ENCODE data around the gene FBXL7. TPM values are rescaled to one million over a fixed set of nuclear protein-coding genes. Genes with fewer than 3 reads are reported as not detected.

Gene FBXL7
- total RNA-seq, 2 experiments from 2014 or later = not detected

DNA sequence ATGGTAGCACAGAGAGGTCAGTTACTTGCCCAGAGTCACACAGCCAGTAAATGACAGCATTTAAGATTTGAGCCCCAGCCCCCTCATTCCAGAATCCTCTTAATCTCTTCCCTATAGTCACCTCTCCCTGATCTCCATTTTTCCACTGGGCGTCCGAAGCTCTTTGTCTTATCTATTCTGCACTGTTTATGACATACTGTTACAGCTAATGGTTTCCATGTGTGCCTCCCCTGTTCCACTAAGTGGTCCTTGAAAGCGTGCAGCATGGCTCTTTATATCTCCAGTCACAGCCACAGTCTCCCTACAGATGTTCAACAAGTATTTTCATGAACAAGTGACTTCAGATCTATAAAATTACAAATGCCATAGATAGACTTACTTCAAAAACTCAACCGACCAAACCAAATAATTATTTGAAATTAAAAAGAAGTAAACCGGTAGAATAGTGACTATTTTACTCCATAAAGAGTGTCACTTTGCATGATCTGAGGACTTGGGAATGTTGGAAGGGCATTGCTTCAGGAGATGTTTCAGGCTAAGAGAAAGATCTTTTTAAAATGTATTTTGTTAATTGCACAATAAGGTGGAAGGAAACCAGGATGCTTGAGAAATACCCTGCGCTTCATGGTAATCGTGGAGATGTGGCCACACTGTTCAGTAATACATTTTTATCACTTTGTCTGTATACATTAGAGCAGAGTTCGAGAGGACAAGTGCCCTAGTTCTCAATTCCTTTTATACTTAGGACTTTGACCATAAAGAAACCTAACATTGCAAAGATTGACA is 237.2 kb downstream of the FBXL7 start:
- Mint-ChIP-seq H3K9me3 (ENCODE audit: low read depth) (peaks cover 8% of the 10 kb centered on the region), H3K36me3 (ENCODE audit: low read depth) (no peaks in the 10 kb centered on the region), H3K4me3 (no peak overlapping the region), H3K27ac (no peak overlapping the region), H3K27me3 (no peaks in the 10 kb centered on the region), H3K4me1 (no peaks in the 10 kb centered on the region)
- intact Hi-C loops (cut with DNase I, micrococcal nuclease) = no loop called here
- CTCF ChIA-PET = no interaction called here
- ATAC-seq (no peak), DNase-seq (no peak)
- POLR2A ChIA-PET = no interaction called here

- DNase-seq (no peak), ATAC-seq (no peak)
- no peaks in the 10 kb centered on the region for H3K4me1 Mint-ChIP-seq
- no peaks in the 10 kb centered on the region for H3K27me3 Mint-ChIP-seq
- no peak overlapping the region for H3K4me3 Mint-ChIP-seq
- ChIA-PET CTCF (no interaction called here), POLR2A (no interaction called here)
- H3K36me3 Mint-ChIP-seq (ENCODE audit: low read depth) = no peaks in the 10 kb centered on the region
- no peak overlapping the region for H3K27ac Mint-ChIP-seq
- peaks cover 13% of the 10 kb centered on the region for H3K9me3 Mint-ChIP-seq (ENCODE audit: low read depth)
- intact Hi-C loops (cut with DNase I, micrococcal nuclease) = no loop called here
These were observed 238.1 kb downstream of the FBXL7 start for GRCh38 chr5:15737871-15738664.

GRCh38 chr5:15740383-15740782 is 240.4 kb downstream of the FBXL7 start:
- H3K4me1 Mint-ChIP-seq = no peaks in the 10 kb centered on the region
- ChIA-PET CTCF (no interaction called here), POLR2A (no interaction called here)
- no peak overlapping the region for H3K27ac Mint-ChIP-seq
- no peak overlapping the region for H3K4me3 Mint-ChIP-seq
- peaks cover 18% of the 10 kb centered on the region for H3K9me3 Mint-ChIP-seq (ENCODE audit: low read depth)
- no peak for ATAC-seq
- intact Hi-C loops (cut with DNase I, micrococcal nuclease) = no loop called here
- no peaks in the 10 kb centered on the region for H3K36me3 Mint-ChIP-seq (ENCODE audit: low read depth)
- no peaks in the 10 kb centered on the region for H3K27me3 Mint-ChIP-seq
- DNase-seq = no peak

DNA sequence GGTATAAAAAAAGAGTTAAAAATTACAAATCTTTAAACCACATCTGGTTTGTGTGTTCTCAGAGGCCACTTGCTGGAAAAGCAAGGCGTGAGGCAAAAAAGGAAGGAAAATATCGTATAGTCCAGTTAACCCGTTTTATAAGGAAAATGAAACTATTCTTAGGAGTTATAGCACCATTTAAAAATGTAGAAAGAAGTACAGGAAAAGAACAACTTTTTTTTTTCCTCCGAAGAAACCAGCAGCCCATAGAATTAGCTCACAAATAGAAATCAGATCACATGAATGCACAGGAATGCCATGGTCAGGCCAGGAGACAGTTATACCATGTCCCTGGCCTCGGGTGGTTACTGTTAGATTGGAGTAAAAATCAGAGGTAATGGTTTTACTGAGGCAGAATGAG is 241.6 kb downstream of the FBXL7 start:
- ChIA-PET POLR2A (no interaction called here), CTCF (no interaction called here)
- no peak for DNase-seq
- H3K4me3 Mint-ChIP-seq = no peak overlapping the region
- H3K27ac Mint-ChIP-seq = no peak overlapping the region
- H3K9me3 Mint-ChIP-seq (ENCODE audit: low read depth) = peaks cover 15% of the 10 kb centered on the region
- no peaks in the 10 kb centered on the region for H3K27me3 Mint-ChIP-seq
- H3K36me3 Mint-ChIP-seq (ENCODE audit: low read depth) = no peaks in the 10 kb centered on the region
- no peak for ATAC-seq
- intact Hi-C loops (cut with DNase I, micrococcal nuclease) = no loop called here
- no peaks in the 10 kb centered on the region for H3K4me1 Mint-ChIP-seq

- Mint-ChIP-seq H3K27me3 (no peaks in the 10 kb centered on the region), H3K36me3 (ENCODE audit: low read depth) (no peaks in the 10 kb centered on the region), H3K4me3 (no peak overlapping the region), H3K9me3 (ENCODE audit: low read depth) (peaks cover 9% of the 10 kb centered on the region), H3K4me1 (no peaks in the 10 kb centered on the region), H3K27ac (no peak overlapping the region)
- POLR2A ChIA-PET = no interaction called here
- CTCF ChIA-PET = no interaction called here
- no peak for DNase-seq
- ATAC-seq = no peak
- intact Hi-C loops (cut with DNase I, micrococcal nuclease) = no loop called here
These were observed 246.9 kb downstream of the FBXL7 start for GRCh38 chr5:15746833-15747232.

- Mint-ChIP-seq H3K4me3 (no peak overlapping the region), H3K36me3 (ENCODE audit: low read depth) (no peaks in the 10 kb centered on the region), H3K9me3 (ENCODE audit: low read depth) (peaks cover 5% of the 10 kb centered on the region), H3K27ac (no peak overlapping the region), H3K4me1 (no peaks in the 10 kb centered on the region), H3K27me3 (no peaks in the 10 kb centered on the region)
- POLR2A ChIA-PET = no interaction called here
- CTCF ChIA-PET = interaction anchor here (0.7 kb wide), 1 partner anchor 1383 kb away, joined by 3 read pairs; no protein-coding TSS in a partner anchor
- DNase-seq (peak; percentile 11), ATAC-seq (peak; percentile 49)
- intact Hi-C loops (cut with DNase I, micrococcal nuclease) = no loop called here
These were observed 248.3 kb downstream of the FBXL7 start for GRCh38 chr5:15748266-15748665.

DNA sequence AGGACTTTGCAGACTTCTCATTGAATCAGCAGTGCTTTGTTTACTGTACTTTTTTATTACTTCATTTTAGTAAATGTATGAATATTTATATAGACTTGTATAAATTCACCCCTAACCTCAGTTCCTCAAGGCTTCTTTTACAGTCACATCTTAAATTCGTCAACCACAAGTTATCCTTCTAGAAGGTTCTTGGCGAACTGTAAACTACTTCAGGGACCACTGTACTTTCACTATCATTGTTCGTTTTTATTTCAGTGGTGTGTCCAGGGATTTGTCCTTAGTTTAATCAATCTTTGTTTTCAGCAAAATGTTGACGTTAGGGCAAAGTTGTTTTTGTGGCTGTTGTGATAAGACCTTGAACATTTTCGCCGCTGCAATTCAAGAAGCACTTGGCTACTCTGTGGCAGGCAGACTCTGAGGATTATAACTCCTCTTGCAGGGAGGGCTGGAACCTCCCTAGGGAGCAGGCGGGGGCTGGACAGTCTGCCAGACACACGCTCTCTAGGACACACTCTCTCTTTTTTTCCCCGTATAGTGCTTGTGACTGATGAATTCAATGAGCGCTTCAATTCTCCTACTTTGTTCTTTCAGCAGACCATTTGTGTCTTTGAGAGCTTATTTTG is 252.8 kb downstream of the FBXL7 start:
- H3K27ac Mint-ChIP-seq = no peak overlapping the region
- ChIA-PET POLR2A (no interaction called here), CTCF (no interaction called here)
- H3K36me3 Mint-ChIP-seq (ENCODE audit: low read depth) = no peaks in the 10 kb centered on the region
- DNase-seq (no peak), ATAC-seq (no peak)
- intact Hi-C loops (cut with DNase I, micrococcal nuclease) = no loop called here
- no peak overlapping the region for H3K4me3 Mint-ChIP-seq
- H3K9me3 Mint-ChIP-seq (ENCODE audit: low read depth) = peaks cover 2% of the 10 kb centered on the region
- H3K27me3 Mint-ChIP-seq = no peaks in the 10 kb centered on the region
- no peaks in the 10 kb centered on the region for H3K4me1 Mint-ChIP-seq

DNA sequence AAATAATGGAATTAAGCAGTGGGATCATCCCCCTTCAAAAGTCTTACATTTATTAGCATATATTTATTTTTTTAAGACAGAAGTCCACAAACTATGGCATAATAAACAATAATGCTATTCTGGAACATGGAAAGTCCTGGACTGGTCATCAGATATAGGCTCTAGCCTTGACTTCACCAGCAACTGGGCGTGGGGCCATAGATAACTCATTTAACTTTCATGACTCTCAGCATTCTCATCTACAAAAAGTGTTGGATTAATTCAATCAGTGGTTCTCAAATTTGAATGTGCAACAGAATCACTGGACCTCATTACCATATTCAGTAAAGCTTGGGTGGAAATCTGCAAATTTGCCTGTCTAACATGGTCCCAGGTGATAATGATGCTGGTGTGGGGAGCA is 253.8 kb downstream of the FBXL7 start:
- ATAC-seq (no peak), DNase-seq (no peak)
- no peaks in the 10 kb centered on the region for H3K4me1 Mint-ChIP-seq
- peaks cover 2% of the 10 kb centered on the region for H3K9me3 Mint-ChIP-seq (ENCODE audit: low read depth)
- H3K4me3 Mint-ChIP-seq = no peak overlapping the region
- intact Hi-C loops (cut with DNase I, micrococcal nuclease) = no loop called here
- H3K36me3 Mint-ChIP-seq (ENCODE audit: low read depth) = no peaks in the 10 kb centered on the region
- no peaks in the 10 kb centered on the region for H3K27me3 Mint-ChIP-seq
- no peak overlapping the region for H3K27ac Mint-ChIP-seq
- CTCF ChIA-PET = no interaction called here
- POLR2A ChIA-PET = no interaction called here

GRCh38 chr5:15757103-15757502 is 257.1 kb downstream of the FBXL7 start:
- intact Hi-C loops (cut with DNase I, micrococcal nuclease) = no loop called here
- Mint-ChIP-seq H3K9me3 (ENCODE audit: low read depth) (peaks cover 2% of the 10 kb centered on the region), H3K36me3 (ENCODE audit: low read depth) (no peaks in the 10 kb centered on the region), H3K27me3 (no peaks in the 10 kb centered on the region), H3K4me3 (no peak overlapping the region), H3K4me1 (no peaks in the 10 kb centered on the region), H3K27ac (no peak overlapping the region)
- POLR2A ChIA-PET = no interaction called here
- ATAC-seq (no peak), DNase-seq (no peak)
- CTCF ChIA-PET = interaction anchor here (0.7 kb wide), 1 partner anchor 1892 kb away, joined by 3 read pairs; no protein-coding TSS in a partner anchor

DNA sequence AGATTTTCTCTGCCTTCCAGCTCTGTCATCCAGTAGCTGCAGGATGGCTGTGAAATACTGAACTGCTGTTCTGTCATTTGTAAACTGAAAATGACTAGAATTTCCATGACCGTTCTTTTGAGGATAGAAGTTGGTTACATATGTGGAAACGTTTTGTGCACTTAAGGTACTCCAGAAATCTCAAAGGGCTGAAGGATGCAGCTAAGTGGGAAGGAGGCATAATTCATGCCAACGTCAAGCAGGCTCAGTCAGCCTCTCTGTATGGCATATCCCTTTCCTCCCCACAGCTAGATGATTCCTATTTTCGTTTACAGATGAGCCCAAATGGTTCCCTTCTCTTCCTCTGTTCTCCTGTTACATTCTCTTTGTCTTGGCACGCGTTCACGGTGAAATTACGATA is 257.6 kb downstream of the FBXL7 start:
- H3K27ac Mint-ChIP-seq = no peak overlapping the region
- no peaks in the 10 kb centered on the region for H3K27me3 Mint-ChIP-seq

DNA sequence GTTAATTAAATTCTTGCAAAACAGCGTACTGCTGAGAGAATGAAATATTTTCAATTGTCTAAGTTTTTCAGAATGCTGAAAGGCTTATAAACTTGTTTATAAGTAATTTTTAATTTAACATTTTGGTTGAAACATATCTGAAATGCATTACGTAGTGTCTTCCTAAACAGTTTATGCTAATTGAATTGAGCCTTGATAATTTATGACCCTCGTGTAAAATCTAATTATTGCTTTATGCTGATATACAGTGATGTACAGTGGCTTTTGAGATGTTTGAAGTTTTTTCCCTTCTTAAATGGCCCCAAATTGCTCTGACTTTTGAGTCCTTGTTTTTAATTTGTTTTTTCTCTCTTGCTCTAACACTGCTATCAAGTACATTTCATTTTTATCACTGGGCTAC is 262.7 kb downstream of the FBXL7 start:
- no peak for ATAC-seq
- Mint-ChIP-seq H3K27ac (no peak overlapping the region), H3K9me3 (ENCODE audit: low read depth) (no peaks in the 10 kb centered on the region), H3K4me1 (no peaks in the 10 kb centered on the region), H3K4me3 (no peak overlapping the region), H3K36me3 (ENCODE audit: low read depth) (no peaks in the 10 kb centered on the region), H3K27me3 (no peaks in the 10 kb centered on the region)
- ChIA-PET CTCF (no interaction called here), POLR2A (no interaction called here)
- no peak for DNase-seq
- intact Hi-C loops (cut with DNase I, micrococcal nuclease) = no loop called here

More for the DNA sequence above, 257.6 kb downstream of the FBXL7 start:
- Mint-ChIP-seq H3K9me3 (ENCODE audit: low read depth) (peaks cover 2% of the 10 kb centered on the region), H3K4me1 (no peaks in the 10 kb centered on the region), H3K4me3 (no peak overlapping the region), H3K36me3 (ENCODE audit: low read depth) (no peaks in the 10 kb centered on the region)
- ATAC-seq (no peak), DNase-seq (no peak)
- ChIA-PET CTCF (interaction anchor here (0.7 kb wide), 1 partner anchor 1891 kb away, joined by 3 read pairs; no protein-coding TSS in a partner anchor), POLR2A (no interaction called here)
- intact Hi-C loops (cut with DNase I, micrococcal nuclease) = no loop called here

DNA sequence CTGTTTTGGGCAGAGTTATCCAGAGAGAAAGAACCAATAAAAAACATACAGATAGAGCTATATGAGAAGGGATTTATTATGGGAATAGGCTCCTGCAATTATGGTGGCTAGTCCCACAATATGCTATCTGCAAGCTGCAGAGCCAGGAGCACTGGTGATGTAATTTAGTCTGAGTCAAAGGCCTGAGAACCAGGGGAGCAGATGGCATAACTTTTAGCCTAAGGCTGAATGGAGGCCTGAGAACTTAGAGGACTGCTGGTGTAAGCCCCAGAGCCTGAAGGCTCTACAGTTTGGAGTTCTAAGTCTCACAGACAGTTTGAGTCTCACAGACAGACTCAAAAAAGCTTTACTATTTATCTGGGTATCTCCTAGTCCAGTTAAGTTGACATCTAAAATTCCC is 263.8 kb downstream of the FBXL7 start:
- no peaks in the 10 kb centered on the region for H3K9me3 Mint-ChIP-seq (ENCODE audit: low read depth)
- ATAC-seq (no peak), DNase-seq (no peak)
- intact Hi-C loops (cut with DNase I, micrococcal nuclease) = no loop called here
- H3K4me3 Mint-ChIP-seq = no peak overlapping the region
- no peaks in the 10 kb centered on the region for H3K36me3 Mint-ChIP-seq (ENCODE audit: low read depth)
- CTCF ChIA-PET = no interaction called here
- no peaks in the 10 kb centered on the region for H3K27me3 Mint-ChIP-seq
- POLR2A ChIA-PET = no interaction called here
- no peak overlapping the region for H3K27ac Mint-ChIP-seq
- no peaks in the 10 kb centered on the region for H3K4me1 Mint-ChIP-seq

All from activated CD4-positive, alpha-beta T cell treated with anti-CD3 and anti-CD28 coated beads for 36 hours (primary cell).